ENCODE results near the gene CDK9.

Gene CDK9

DNA sequence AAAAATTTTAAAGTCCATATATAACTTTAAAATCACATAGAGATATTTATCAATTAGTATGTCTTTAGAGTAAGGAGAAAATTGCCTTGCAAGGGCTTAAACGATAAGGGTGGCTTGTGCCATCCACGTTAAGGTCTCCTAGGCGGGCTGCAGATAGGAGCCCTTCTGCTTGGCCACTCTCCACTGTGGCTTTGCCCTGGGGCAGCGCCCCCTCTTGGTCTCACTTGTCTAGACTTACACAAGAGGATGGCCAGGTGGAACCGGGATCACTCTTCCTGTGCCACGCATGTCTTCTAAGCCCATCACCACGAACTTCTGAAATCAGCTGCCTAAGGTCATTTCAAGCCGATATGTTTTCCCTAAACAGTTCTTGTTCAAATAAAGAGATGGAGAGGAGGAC, 19.8 kb downstream of the CDK9 start:
- DNase-seq: no peak

DNA sequence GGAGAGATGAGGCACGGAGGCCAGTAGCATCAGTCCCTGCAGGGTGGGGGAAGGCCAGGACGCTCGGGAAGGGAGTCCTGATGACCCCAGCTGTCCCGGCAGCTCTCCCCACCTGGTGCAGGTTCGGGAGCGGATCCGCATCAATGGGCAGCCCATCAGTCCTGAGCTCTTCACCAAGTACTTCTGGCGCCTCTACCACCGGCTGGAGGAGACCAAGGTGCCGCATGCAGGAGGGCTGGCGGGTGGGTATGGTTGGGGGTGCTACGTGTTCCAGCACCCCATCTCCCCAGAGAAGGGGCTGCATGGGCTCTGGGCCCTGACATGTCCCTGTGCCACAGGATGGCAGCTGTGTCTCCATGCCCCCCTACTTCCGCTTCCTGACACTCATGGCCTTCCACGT, 21.0 kb downstream of the CDK9 start:
- no peak for DNase-seq

DNA sequence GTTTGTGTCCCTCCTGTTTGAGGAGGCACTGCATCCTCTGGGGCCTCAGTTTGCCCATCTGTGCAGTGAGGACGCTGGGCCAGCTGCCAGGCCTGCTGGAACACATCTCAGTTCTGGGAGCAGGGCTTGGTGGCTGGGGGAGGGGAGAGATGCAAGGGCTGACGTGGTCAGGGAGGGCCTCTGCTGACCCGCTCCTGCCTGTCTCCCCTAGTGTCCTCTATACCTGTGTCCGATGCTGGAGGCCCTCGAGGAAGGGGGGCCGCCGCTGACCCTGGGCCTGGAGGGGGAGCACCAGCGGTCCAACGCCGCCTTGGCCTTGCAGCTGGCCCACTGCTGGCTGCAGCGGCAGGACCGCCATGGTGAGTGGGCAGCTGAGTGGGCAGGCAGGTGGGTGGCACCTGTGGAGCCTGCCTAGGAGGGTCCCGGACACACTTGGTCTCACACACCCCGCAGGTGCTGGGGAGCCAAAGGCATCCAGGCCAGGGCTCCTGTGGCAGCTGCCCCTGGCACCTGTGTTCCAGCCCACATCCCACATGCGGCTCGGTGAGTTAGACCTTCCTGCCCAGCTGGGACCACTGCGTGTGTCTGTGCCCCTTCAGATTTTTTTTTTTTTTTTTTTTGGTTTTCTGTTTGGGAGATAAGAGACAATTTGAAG, 22.6 kb downstream of the CDK9 start:
- DNase-seq: no peak

DNA sequence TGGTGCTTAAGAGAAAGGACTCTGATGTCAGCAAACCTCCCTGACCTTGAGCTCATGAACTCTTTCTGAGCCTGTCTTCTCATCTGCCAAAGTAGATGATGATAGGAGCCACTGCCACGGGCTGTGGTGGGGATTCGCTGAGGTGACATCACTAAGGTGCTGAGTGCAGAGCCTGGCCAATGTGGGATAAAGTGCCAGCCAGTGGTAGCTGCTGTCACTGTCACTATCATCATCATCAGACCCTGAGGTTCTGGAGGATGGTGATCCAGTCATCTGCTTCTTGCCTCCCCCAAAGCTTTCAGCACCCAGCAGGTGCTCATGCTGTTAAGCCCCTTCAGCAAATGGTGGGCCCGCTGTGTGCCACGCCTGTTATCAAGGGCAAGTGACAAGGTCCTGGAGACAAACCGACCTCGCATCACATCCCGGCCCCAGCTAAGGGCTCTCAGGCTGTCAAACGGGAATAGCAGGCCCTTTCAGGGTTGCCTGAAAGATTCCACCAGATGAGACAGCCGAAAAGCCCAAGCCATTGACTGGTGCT, 23.2 kb downstream of the CDK9 start:
- no peak for DNase-seq

DNA sequence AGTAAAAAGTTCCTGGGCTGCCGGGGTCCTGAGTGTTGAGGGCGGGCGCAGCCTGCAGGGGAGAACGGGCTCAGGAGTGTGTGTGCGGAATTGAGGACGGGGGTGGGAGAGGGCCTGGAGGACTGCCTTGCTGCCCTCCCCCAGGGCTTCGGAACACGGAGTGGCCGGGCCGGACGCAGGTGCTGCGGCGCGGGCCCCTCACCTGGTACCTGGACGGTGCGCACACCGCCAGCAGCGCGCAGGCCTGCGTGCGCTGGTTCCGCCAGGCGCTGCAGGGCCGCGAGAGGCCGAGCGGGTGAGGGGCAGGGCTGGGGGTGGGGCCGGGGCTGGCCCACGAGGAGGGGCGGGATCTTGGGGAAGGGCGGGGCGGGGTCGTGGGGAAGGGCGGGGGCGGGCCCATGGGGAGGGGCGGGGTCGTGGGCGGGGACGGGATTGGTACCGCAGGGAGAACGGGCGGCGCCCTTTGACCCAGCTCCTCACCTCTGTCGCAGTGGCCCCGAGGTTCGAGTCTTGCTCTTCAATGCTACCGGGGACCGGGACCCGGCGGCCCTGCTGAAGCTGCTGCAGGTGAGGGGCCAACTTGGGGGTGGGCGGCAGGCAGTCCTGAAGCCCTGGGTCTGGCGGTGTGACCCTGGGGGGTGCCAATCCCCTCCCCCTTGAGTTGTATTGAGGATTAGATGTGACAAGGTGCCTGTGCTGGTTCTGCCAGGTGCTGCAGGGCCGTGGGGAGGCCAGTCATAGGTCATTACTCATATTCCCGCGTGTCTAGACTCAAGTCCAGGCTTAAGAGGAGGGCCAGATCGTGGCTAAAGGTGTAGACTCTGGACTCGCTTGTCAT, 23.9 kb downstream of the CDK9 start:
- no peak for DNase-seq

DNA sequence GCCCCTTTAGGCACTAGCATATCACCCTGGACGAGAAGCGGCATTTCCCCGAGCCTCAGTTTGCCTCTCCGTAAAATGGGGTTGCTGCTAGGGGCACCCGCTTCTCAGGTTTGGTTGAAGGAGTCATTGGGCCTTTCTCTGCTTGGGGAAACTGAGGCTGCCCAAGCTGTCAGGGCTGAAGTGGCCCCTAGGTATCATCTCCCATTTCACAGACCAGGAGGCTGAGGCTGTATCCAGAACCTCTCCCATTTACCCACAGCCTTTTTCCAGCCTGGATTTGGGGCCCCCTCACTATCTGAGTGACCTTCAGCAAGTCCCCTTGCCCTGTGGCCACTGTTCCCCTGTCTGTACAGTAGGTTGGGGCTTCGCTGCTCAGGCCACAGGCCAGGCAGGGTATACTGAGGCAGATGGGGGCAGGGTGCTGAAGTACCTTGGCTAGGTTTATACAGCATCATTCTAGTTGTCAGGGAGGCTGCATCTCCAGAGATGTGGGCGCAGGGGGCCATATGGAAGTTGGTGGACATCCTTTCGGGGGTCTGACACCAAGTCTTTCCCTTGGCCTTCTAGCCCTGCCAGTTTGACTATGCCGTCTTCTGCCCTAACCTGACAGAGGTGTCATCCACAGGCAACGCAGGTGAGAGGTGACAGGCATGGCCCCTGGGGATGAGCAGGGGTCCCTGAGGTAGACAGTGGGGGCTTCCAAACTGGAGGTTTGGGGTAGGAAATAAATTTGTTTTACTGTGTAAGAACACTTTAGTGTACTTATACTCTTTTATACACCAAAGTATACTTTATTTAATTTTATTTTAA, 24.7 kb downstream of the CDK9 start:
- DNase-seq: no peak

DNA sequence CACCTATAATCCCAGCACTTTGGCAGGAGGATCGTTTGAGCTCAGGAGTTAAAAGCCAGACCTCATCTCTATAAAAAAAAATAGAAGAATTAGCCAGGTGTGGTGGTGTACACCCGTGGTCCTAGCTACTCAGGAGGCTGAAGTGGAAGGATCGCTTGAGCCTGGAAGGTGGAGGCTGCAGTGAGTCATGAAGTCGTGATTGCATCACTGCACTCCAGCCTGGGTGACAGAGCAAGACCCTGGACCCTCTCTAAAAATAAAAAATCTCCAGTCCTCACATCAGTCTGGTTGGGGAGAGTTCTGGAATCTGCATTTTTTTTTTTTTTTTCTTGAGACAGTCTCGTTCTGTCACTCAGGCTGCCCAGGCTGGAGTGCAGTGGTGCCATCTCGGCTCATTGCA, 26.2 kb downstream of the CDK9 start:
- DNase-seq: no peak

DNA sequence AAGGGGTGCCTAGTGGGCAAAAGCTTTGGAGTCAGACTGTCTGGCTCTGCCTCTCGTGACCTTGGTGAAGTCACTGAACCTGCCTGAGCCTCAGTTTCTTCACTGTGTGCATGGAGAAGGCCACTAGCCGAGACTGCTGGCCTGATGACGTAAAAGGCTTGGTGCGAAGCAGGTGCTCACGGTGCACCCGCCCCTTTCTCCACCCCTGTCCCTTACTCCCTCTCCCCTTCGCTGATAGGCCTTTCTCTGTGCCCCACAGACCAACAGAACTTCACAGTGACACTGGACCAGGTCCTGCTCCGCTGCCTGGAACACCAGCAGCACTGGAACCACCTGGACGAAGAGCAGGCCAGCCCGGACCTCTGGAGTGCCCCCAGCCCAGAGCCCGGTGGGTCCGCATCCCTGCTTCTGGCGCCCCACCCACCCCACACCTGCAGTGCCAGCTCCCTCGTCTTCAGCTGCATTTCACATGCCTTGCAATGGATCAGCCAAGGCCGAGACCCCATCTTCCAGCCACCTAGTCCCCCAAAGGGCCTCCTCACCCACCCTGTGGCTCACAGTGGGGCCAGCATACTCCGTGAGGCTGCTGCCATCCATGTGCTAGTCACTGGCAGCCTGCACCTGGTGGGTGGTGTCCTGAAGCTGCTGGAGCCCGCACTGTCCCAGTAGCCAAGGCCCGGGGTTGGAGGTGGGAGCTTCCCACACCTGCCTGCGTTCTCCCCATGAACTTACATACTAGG, 27.3 kb downstream of the CDK9 start:
- DNase-seq: no peak

DNA sequence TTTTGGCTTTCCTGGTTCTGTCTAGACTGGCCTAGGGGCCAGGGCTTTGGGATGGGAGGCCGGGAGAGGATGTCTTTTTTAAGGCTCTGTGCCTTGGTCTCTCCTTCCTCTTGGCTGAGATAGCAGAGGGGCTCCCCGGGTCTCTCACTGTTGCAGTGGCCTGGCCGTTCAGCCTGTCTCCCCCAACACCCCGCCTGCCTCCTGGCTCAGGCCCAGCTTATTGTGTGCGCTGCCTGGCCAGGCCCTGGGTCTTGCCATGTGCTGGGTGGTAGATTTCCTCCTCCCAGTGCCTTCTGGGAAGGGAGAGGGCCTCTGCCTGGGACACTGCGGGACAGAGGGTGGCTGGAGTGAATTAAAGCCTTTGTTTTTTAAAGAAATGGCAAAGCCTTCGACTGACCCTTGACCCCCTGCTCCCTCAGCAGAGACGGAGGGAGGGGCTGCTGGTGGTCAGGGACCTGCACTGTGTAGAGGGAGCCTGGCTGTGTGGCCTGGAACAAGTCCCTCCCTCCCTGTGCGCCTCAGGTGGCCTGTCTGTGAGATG, 27.9 kb downstream of the CDK9 start:
- no peak for DNase-seq

DNA sequence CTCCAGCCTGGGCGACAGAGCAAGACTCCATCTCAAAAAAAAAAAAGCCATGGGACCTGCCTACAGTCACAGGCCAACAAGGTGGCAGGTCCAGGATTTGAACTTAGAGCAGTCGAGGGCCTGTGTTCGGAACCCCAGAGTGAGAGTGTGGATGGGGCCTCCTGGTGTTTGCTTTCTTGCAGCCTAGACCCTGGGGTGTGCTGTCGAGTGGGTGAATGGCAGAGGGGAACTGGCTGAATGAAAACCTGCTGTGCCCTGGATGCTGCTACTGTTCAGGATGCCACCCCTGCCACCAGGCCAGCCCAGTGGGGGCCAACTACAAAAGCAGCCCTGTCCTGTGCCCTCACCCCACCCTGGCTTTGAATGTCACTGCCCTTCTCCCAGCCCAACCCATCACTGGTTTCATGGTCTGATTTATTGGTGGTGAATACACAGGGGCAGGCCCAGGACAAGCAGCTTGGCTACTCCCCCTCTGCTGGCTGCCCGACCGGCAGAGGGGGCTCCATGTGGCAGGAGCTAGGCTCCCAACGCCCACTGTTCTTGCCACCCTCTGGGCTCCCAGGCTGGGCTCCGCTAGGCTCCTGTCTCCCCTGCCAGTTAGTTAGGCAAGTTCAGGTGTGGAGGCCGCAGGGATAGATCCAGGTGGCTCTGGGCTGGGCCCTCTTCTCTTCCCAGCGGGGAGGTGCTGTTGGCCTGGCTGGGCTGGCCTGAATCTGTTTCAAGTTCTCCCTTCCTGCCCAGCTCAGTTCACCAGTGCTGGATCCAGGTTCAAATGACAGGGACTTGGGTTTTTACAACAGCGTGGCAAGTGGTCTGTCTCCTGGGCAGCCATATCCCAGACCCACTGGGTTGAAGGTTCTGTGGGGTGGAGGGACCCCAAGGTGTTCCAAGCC, 29.0 kb downstream of the CDK9 start:
- DNase-seq: no peak

DNA sequence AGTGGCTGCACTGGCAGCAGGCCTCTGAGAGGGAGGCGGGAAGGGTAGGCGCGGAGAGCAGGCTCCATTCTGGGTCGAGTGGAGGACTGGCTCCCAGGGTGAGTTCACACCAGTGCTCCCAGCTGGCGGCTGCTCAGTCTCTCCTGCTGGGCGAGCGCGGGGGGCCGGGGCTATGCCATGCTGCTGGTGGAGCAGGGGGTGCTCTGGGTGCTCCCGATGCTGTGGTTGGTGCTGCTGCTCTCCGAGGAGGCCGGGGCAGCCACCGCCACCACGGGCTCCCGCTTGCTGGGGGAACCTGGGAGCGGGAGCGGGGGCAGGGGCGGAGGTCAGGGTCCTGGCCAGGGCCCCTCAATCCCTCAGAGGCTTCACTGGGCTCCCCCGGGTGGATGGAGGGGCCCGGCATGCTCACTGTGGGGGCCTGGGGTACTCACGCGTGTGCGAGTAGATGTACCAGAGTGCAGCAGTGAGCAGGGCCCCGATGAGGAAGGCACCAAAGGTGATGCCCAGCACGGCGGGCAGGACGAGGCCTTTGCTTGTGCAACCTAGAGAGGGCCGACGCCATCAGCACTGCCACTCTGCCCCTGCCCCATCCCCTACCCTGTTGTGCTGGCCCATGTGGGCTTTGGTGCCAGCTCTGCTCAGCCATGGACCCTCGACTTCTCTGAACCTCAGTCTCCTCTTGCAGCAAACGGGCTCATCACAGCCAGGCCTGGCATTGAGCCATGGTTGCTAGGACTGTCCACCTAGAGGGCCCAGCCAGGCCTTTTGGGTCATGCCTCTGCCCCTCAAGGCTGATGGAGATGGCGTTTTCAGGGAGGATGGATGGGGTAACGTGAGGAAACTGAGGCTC, 29.9 kb downstream of the CDK9 start:
- DNase-seq: no peak

DNA sequence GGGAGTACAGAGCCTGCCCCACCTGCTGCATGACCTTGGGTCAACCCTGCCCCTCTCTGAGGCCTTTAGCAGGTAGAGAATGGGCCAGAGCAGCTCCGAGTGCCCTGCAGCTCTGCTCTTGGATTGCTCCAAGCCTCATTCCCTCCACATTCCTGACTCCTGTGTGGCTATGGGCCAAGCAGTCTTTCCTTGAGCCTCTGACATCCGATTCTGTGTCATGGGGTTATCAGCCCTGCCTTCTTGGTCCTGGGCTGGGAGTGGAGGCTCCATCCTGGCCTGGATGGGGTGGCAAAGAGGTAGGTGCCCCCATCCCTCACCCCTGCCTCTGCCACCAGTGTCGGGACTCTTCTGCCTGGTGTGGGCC, 30.5 kb downstream of the CDK9 start:
- no peak for DNase-seq

DNA sequence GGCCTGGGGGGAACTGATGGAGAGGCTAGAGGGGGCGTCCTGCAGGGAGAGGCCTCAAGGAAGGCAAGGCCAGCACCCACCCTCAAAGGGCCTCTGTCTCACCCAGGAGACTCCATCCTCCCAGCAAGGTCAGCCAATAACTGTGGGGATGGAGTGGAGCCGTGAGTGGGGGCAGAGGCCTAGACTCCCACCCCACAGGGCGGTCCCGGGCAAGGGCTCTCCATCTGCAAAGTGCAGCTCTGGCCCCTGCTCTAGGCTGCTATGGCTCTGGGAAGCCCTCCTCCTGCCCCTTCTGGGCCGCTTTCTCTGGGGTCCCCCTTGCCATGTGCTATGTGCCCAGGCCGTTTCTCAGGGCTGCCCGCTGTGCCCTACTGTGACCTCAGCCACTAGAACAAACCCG, 30.9 kb downstream of the CDK9 start:
- DNase-seq: no peak

DNA sequence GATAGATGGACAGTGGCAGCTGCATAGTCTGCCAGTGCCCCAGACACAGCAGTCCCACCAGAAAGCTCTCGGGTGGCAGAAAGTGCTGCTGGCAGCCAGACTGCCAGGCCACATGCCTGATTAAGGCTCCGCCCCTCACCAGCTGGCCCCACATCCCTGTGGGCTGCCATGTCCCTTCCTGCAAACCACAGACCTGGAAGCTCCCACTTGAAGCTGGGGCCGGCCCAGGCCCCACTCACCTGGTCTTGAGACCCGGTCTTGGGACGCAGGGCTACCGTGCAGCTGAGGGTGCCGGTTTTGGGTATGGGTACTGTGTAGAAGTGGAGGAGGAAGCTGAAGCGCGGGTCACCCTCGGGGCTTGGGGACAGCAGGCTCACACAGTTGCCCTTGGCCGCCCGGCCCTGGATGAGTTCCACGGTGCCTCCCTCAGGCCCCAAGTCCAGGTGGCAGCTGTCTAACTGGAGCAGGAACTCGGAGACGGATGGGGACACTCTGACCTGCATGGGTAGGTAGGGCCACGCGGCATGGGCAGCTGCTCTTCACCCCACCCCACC, 32.1 kb downstream of the CDK9 start:
- no peak for DNase-seq

DNA sequence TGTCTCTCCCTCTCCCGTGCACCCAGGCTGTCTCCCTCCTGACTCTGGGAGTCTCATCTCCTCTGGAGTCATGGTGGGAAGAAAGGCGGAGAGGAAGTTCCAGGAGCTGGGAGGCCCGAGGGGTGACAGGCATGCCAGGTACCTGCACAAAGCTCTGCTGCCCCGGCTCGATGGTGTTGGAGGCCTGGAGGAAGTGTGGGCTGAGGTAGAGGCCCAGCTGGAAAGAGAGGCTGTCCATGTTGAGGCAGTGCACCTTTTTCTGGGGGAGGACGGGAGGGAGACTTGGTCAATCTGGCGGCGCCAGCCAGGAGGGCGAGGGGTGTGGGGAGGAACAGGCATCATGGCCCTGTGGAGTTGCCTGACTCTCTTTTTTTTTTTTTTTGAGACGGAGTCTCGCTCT, 32.7 kb downstream of the CDK9 start:
- no peak for DNase-seq

DNA sequence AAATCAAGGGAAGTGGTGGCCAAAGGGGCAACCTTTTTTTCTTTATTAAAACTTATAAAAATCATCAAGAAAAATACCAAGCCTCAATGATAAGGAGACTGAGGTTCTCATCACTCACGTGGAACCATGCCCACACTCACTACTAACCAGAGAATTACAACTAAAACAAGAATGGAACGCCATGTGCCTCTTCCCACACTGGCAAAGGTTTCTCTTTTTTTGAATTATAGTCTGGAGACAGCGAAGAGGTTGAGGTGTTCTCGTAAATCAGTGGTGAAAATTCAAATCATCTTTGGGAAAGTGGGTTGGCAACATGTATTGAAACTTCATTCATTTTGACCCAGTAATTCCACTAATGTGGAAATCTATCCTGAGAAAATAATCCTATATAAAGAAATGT, 36.3 kb downstream of the CDK9 start:
- DNase-seq: no peak

DNA sequence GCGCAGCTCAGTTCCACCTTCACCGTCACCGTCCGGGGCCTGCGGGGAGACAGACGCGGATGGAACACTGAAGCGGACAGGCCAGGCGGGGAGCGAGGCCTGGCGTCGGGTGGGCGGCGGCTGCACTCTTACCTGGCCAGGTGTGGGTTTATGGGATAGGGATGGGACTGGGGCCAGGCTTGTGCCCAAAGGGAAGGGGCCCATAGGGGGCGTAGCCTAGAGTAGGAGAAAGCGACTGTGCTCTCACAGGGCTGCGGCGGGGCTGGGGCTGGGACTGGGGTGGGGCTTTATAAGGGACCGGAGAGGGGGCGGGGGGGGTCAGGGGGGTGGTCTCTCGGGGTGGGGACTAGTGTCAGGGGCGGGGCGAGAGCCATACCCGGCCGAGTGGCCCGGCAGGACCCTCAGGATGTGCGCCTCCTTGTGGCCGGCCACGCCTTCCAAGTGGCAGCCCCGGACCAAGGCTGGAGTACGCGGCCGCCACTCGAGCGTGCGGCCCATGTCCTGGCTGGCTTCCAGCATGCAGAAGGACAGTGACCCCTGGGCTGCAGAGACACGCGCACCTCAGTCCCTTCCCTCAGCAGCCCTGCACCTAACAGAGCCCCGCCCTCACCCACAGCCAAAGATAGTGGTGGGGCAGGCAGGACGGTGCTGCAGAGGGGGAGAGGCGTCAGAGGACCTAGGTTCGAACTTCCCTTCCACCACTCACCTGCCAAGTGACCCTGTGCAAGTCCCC, 39.7 kb downstream of the CDK9 start:
- DNase-seq: no peak

DNA sequence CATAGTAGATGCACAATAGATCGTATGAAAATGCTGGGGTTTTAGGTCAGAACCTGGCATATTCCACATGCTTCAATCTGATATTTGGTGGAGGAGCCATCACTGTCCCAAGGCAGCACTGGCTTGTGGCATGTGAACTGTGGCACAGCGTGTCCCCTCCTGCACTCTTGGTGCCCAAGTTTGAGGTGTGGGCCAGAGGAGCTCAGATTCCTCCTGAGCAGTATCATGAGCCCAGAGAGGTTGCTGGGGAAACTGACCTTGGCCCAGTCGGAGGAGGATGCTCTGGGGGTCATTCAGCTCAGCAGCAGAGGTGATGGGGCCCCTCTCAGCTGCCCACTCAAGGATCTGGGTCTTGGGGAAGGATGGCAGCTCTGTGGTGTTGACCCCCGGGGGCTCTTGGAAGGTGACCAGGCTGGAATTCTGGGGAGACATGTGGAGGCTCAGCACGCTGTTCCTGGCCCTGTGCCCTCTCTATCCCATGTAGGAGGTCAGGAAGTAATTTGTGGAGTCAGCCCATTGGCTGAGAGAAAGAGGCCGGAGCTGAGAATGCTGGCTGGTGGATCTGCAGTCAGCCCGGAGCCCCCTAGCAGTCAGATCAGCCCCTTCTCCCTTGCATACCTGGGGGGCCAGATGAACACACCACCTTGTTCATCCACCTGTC, 40.5 kb downstream of the CDK9 start:
- DNase-seq: no peak

All from stimulated activated CD4-positive, alpha-beta T cell treated with anti-CD3 and anti-CD28 coated beads, Interleukin-4, amount 100 ng/mL, for 4 hours (primary cell).